GM18909 (cell line): ENCODE data around the gene SYNRG.

Experiments
- ATAC-seq: cut with Tn5 transposase; IDR thresholded peaks from one replicate; pipeline ENCODE4 v1.9.1; 2021; ENCODE audit warnings: mild to moderate bottlenecking; ENCODE audit not compliant: unreplicated experiment, poor library complexity

SYNRG gene

DNA sequence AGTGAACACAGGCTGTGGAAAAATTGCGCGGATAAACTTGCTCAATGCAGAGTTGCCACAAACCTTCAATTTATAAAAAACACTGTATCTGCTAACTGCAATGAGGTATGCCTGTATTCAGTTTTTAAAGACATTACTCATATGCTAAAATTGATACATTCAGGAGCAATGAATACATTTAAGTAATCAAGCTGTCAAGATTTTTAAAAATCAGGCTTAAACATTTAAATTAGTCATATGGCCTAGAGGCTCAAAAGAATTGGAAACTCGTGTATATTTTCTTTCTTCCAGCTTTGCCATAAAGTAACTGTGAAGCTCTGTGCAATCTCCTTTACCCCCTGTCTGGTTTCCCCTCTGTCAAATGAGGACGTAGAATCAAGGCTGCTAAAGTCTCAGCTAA, 4.1 kb downstream of the SYNRG start:
- no peak for ATAC-seq

- ATAC-seq = no peak
Measured at GRCh38 chr17:37604556-37604955, 4.7 kb downstream of the SYNRG start.

- ATAC-seq = no peak
Measured at GRCh38 chr17:37598145-37598544, 11.1 kb downstream of the SYNRG start.

GRCh38 chr17:37592291-37592690, 16.9 kb downstream of the SYNRG start:
- ATAC-seq = no peak

DNA sequence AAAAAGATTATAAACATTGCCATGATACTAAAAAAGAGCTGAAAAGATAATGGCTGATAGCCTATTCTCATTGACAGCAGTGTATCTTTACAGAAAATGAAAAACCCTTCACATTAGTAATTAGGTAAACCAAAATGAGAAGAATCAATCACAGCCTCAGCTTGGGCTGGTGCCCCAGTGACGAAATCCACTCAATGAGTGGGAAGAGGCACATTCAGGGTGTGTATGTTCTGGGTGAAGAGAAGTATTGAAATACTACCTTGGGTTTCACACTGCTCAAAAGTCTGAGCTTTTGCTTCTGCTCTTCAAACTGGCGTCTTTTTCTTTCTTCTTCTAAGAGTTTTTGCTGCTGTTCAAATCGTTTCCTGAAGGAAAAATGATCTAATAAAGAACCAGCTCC, 24.2 kb downstream of the SYNRG start:
- ATAC-seq = no peak

GRCh38 chr17:37576281-37576680, 32.9 kb downstream of the SYNRG start:
- ATAC-seq = no peak

- no peak for ATAC-seq
Measured at GRCh38 chr17:37574427-37574826, 34.8 kb downstream of the SYNRG start.

DNA sequence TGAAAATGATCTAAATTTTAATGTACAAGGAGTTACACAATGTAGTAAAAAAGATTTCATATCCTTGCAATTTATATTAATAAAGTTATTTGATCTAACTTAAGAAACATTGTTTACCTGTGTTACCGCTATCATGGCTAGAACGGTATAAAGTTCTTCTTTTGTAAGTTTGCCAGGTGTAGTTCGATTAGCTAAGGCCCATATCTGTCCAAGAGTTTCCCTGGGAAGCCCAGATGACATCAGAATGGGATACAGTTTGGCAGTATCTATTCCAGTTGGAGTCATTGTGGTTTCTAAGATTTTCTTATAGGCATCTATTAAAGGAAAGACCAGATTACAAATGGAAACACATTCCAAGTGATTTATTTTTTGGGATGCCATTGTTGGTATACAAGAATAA, 37.5 kb downstream of the SYNRG start:
- ATAC-seq = no peak

DNA sequence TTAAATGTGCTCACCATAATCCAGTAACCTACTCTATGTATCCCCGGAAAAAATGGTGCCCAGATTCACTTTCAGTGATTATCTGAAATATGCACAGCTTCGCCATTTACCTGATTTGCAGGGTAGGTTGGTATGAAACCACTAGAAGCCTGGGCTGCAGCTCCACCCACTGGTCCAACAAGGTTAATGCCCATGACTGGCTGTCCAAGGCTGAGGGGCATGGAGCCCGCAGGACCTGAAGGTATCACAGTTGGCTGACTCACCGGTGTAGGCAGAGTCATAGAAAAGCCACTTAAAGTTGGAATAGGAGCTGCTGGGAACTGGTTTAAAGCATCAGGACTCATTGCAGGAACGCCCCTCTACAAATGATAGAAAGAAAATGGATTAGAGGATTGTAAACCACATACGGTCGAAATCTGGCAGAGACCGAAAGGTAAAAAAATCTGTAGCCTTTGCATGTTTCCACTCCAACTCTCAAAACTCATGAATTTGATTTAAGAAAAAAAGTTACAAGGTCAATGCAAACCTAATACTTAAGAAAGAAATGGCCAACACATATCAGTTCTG, 38.6 kb downstream of the SYNRG start:
- no peak for ATAC-seq

DNA sequence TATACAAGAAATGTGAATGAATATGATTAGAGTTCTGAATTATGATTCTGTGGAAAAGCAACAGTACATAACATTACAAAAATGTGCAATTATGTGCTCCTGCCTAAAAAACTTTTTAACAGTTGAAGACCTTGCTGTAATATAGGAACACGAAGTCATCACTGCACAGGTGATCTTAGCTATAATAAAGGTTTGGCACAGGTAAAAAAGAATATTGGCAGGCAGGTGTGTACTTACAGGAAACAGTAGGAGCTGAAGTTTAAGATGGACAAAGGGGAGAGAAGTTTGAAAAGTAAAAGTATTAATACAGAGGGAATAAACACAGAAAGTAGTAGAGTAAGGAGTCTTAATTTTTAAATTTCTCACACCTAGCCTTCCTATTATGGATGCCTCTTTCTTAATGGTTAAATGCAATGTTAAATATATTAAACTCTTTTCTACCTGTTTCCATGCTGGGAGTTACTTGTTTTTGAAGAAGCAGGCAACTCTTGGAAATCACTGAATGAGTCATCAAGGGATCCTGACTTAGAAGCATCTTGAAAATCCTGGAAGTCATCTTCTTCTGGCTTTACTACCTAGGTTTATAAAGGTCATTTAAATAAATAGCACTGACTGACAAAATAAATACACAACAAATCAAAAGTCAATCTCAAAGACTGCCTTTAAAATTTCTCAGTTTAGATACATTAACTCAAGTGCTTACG, 40.7 kb downstream of the SYNRG start:
- no peak for ATAC-seq

GRCh38 chr17:37567538-37567937, 41.7 kb downstream of the SYNRG start:
- ATAC-seq = no peak

GRCh38 chr17:37567137-37567536, 42.1 kb downstream of the SYNRG start:
- no peak for ATAC-seq

GRCh38 chr17:37564252-37564651, 45.0 kb downstream of the SYNRG start:
- no peak for ATAC-seq

DNA sequence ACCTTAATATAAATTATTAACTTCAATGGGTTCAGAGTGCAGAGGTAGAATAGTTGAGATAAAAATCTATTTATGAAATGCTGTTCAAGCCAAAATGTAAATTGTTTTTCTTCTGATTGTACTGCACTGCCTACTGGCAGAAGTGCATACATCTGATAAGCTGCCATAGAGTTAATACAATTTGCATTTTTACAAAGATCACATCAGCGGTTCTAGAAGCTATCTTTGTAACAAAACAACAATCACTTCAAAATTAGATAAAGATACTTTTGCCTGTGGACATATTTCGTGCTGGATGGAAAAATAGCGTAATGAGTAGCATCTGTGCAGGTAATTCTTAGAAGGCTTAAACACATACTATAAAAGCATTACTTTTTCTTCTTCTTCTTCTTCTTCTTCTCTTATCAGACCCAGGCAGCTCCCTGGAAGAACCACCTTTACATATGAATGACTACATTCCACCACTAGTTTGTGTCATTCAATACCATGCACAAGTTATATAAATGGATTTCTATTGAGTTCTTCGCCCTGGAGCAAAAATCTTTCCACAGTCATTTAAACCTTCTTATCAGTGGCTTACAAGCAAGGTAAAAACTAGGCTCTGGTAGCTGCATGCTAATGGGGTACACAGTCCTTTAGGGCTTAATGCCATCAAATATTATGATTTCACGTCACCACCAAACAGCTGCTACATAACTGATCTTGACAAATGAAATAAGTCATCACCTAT, 47.0 kb downstream of the SYNRG start:
- no peak for ATAC-seq

GRCh38 chr17:37558299-37558698, 50.9 kb downstream of the SYNRG start:
- ATAC-seq = no peak

GRCh38 chr17:37557482-37557881, 51.7 kb downstream of the SYNRG start:
- ATAC-seq = no peak

DNA sequence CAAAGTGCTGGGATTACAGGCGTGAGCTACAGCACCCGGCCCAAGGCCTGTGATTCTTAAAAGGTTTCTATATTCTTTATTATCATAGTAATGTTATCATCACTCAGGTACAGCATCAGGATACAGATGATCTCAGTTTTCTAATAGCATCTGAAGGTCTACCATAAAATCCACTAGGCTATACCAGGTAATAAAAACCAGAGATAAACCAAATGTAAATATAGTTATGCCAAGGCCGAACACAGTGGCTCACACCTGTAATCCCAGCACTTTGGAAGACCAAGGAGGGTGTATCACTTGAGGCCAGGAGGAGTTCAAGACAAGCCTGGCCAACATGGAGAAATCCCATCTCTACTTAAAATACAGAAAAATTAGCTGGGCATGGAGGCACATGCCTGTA, 53.8 kb downstream of the SYNRG start:
- no peak for ATAC-seq

DNA sequence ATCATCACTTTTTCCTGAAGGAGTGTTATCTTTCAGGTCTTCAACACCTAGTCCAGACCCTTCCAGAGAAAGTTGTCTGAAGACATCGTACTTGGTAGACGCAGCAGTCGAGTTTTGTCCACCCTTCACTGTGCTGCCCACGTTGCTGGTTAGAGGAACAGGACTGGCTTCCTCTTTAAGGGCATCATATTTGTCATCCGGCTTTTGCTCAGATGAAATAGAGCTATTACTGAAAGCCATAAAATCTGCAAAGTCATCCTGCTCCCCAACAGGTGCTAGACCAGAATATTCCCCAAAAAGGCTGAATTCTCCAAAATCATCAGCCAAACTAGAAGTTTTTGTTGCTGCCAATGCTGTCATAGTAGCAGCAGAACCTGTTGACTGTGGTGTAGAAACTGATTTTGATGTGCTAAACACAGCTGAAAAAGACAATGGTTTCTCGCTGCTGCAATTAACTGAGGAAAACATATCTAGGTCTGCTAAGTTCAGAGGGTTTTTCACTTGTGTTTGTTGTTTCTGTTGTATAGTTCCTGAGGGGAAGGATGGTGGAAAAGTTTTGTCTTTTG, 55.7 kb downstream of the SYNRG start:
- no peak for ATAC-seq

- ATAC-seq = no peak
Measured at GRCh38 chr17:37551788-37552187, 57.4 kb downstream of the SYNRG start.

DNA sequence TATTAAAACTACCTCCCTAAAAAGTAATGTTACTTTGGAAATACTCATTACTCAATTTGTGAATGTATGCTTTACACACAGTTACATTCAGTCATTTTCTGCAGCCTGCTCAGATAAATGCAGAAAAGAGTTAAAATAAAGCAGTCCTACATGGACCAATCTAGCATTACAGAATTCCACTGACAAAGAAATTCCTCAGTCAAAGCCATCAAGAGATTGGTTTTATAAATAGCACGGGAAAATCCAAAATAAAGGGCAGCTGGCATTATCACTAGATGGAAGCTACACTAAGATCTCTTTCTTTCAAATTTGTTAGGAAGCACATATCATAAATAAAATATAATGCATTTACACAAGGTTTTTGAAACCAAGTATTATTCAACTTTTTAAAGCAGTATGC, 61.2 kb downstream of the SYNRG start:
- no peak for ATAC-seq

DNA sequence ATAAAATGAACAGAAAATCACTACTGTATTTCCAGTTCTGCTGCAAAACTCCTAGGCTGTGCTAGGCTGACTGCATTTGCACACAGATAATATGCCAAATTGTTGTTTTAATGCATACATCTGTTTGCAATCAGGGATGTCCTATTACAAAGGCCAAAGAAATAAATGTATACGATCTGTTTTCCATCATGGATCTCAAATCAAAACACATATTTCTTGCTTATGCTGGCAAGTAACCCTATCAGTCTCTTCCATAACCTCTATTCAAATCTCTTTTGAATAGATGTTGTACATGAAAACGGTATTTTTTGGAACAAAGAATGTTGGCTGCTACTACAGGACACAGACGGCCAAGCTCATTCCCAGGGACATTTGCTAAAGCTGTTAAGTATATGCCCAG, 62.9 kb downstream of the SYNRG start:
- ATAC-seq = no peak
